K562 (cell line): ENCODE data around the gene ATAD3B. TPM values are rescaled to one million over a fixed set of nuclear protein-coding genes. Genes with fewer than 3 reads are reported as not detected.
A peak's percentile ranks its signal among the peaks of the same experiment; 100 is the strongest.

Experiments
- ESRRA ChIP-seq: fragments of 450-650 bp; IDR thresholded peaks from 2 replicates; pipeline ENCODE4 v1.6.1; 2014; ENCODE audit warnings: low read depth, mild to moderate bottlenecking, moderate library complexity, borderline replicate concordance
- GTF2E2 ChIP-seq: fragments of 200-800 bp; sonication (Bioruptor generic); IDR thresholded peaks from 2 replicates; pipeline ENCODE4 v1.6.1; 2016; ENCODE audit warnings: missing genetic modification characterization, missing compliant biosample characterization
- NFXL1 ChIP-seq: fragments of 450-650 bp; formaldehyde crosslinking; IDR thresholded peaks from 2 replicates; pipeline ENCODE4 v1.4.0; 2021; ENCODE audit warnings: mild to moderate bottlenecking
- NR2C1 ChIP-seq, 2 experiments: fragments of 450-650 bp; IDR thresholded peaks; 2 replicates each; pipeline ENCODE4 v1.6.1; 2017; ENCODE audit warnings: mild to moderate bottlenecking in 2 of 2, antibody characterized with exemption in 1 of 2, inconsistent platforms in 1 of 2, missing compliant biosample characterization in 1 of 2, missing genetic modification characterization in 1 of 2
- SNRNP70 ChIP-seq: fragments of 200-400 bp; formaldehyde crosslinking; optimal IDR thresholded peaks from 2 replicates; pipeline ENCODE3; 2017; ENCODE audit warnings: low read depth, low read length
- ZBTB40 ChIP-seq, 2 experiments: fragments of 450-650 bp in 1 of 2; sonication (generic) in 1 of 2; formaldehyde crosslinking in 1 of 2; IDR thresholded peaks; 2 replicates each; pipeline versions ENCODE4 v1.7.1 to v1.9.0; 2016 to 2022; ENCODE audit warnings: inconsistent platforms in 1 of 2, mild to moderate bottlenecking in 1 of 2, missing genetic modification reagents in 1 of 2
- ZFP91 ChIP-seq: sonication (generic); formaldehyde crosslinking; IDR thresholded peaks from 2 replicates; pipeline ENCODE4 v1.8.0; 2022; ENCODE audit warnings: mild to moderate bottlenecking, missing genetic modification reagents
- ZNF551 ChIP-seq: fragments of 250-450 bp; sonication (Bioruptor Pico); IDR thresholded peaks from 2 replicates; pipeline ENCODE4 v1.5.0; 2021; ENCODE audit warnings: mild to moderate bottlenecking, moderate library complexity
- ZNF583 ChIP-seq: fragments of 250-450 bp; sonication (Bioruptor Pico); IDR thresholded peaks from 2 replicates; pipeline ENCODE4 v1.4.0; 2020
- polyA plus RNA-seq, 8 experiments: library from polyadenylated mRNA; depleted of rRNA in 4 of 8; stranded (reverse) in 5 of 8; unstranded in 3 of 8; fragments of >200 nt; fragmentation: Nextera tagmentation in 2 of 8; fragmentation: Illumina TruSeq in 1 of 8; extraction: Ambion mirVana in 2 of 8; extraction: Trizol in 1 of 8; gene quantifications; 2 replicates each; pipeline versions ENCODE4 v1.2.1 to v1.2.3, GENCODE V29; 2011 to 2014; ENCODE audit warnings: inconsistent platforms in 1 of 8, missing spikeins in 1 of 8
- total RNA-seq, 7 experiments: library from RNA; depleted of rRNA in 6 of 7; stranded (reverse); fragments of >200 nt in 6 of 7; fragmentation: Illumina TruSeq in 2 of 7; extraction: Trizol in 2 of 7; gene quantifications; 2 replicates each; pipeline versions ENCODE4 v1.2.1 to v1.2.3, GENCODE V29; 2011 to 2021; ENCODE audit warnings: low replicate concordance in 1 of 7
- TF ChIP-seq, protein P1 (sequence below): fragments of 450-650 bp; IDR thresholded peaks from 2 replicates; pipeline ENCODE4 v1.6.1; 2016; ENCODE audit warnings: missing biosample characterization, missing genetic modification characterization
- TF ChIP-seq, protein P2 (sequence below): fragments of 450-650 bp; IDR thresholded peaks from 2 replicates; pipeline ENCODE4 v1.6.1; 2017; ENCODE audit warnings: mild to moderate bottlenecking, moderate library complexity

ATAD3B gene
- total and polyA plus RNA-seq, 9 of the 15 experiments (the other 6 are each of a cell fraction or from before 2014, with no cell fraction given): 0.07 to 113 (median 27.7) TPM

- TF ChIP-seq ZNF583 (CRISPR knock-in tag) (no peak), ESRRA (peak; percentile 86; the same call in 1 of the 2 replicates), ZNF551 (no peak), GTF2E2 (tag) (peak; percentile 75; the same call in 1 of the 2 replicates), NFXL1 (no peak), ZBTB40 (IDR thresholded peaks at IDR 0.05) (peak; percentile 76), ZBTB40 (CRISPR knock-in tag; IDR thresholded peaks at IDR 0.05) (no peak), ZFP91 (CRISPR knock-in tag) (no peak), SNRNP70 (no peak), NR2C1 (IDR thresholded peaks at IDR 0.05) (no peak), NR2C1 (tag; IDR thresholded peaks at IDR 0.05) (peak; percentile 52; the same call in 1 of the 2 replicates)
- TF ChIP-seq, protein P1, sequence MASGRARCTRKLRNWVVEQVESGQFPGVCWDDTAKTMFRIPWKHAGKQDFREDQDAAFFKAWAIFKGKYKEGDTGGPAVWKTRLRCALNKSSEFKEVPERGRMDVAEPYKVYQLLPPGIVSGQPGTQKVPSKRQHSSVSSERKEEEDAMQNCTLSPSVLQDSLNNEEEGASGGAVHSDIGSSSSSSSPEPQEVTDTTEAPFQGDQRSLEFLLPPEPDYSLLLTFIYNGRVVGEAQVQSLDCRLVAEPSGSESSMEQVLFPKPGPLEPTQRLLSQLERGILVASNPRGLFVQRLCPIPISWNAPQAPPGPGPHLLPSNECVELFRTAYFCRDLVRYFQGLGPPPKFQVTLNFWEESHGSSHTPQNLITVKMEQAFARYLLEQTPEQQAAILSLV (tag): no peak
- TF ChIP-seq, protein P2, sequence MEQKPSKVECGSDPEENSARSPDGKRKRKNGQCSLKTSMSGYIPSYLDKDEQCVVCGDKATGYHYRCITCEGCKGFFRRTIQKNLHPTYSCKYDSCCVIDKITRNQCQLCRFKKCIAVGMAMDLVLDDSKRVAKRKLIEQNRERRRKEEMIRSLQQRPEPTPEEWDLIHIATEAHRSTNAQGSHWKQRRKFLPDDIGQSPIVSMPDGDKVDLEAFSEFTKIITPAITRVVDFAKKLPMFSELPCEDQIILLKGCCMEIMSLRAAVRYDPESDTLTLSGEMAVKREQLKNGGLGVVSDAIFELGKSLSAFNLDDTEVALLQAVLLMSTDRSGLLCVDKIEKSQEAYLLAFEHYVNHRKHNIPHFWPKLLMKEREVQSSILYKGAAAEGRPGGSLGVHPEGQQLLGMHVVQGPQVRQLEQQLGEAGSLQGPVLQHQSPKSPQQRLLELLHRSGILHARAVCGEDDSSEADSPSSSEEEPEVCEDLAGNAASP: no peak
Measured at GRCh38 chr1:1511533-1512285, 40.1 kb downstream of the ATAD3B start, which contains the start of gene ATAD3A (continued).
